HepG2 (cell line): ENCODE results near the gene BAIAP2L1. TPM values are rescaled to one million over a fixed set of nuclear protein-coding genes. Genes with fewer than 3 reads are reported as not detected.

ENCODE experiments used
- ERF ChIP-seq: IDR thresholded peaks from 2 replicates; pipeline ENCODE4 v1.6.1; 2018; ENCODE audit warnings: missing biosample characterization, missing genetic modification reagents
- PHF21A ChIP-seq: sonication (generic); formaldehyde crosslinking; IDR thresholded peaks from 2 replicates; pipeline ENCODE4 v1.5.0; 2020; ENCODE audit warnings: mild to moderate bottlenecking, missing genetic modification reagents
- POLR2AphosphoS5 ChIP-seq: IDR thresholded peaks from 2 replicates; pipeline ENCODE4 v1.6.1; 2012; ENCODE audit warnings: low read depth, low read length
- RNF2 ChIP-seq: fragments of 450-650 bp; conservative IDR thresholded peaks from 2 replicates; pipeline ENCODE4 v1.6.1; 2016; ENCODE audit warnings: low read depth
- SALL2 ChIP-seq: sonication (generic); formaldehyde crosslinking; IDR thresholded peaks from 2 replicates; pipeline ENCODE4 v1.8.1; 2023; ENCODE audit warnings: mild to moderate bottlenecking, missing genetic modification reagents, inconsistent platforms
- YEATS4 ChIP-seq: sonication (generic); formaldehyde crosslinking; IDR thresholded peaks from 2 replicates; pipeline ENCODE4 v1.4.0; 2020; ENCODE audit warnings: missing genetic modification reagents, borderline replicate concordance
- ZNF10 ChIP-seq: sonication (generic); formaldehyde crosslinking; IDR thresholded peaks from 2 replicates; pipeline ENCODE4 v1.4.0; 2020; ENCODE audit warnings: mild to moderate bottlenecking, low read depth, missing genetic modification reagents, borderline replicate concordance
- ZNF317 ChIP-seq: sonication (generic); formaldehyde crosslinking; IDR thresholded peaks from 2 replicates; pipeline ENCODE4 v1.5.0; 2020; ENCODE audit warnings: mild to moderate bottlenecking, missing genetic modification reagents
- ZZZ3 ChIP-seq: sonication (generic); formaldehyde crosslinking; IDR thresholded peaks from 2 replicates; pipeline ENCODE4 v1.4.0; 2020; ENCODE audit warnings: missing genetic modification reagents, mild to moderate bottlenecking, borderline replicate concordance
- polyA plus RNA-seq, 8 experiments: library from polyadenylated mRNA; depleted of rRNA in 3 of 8; stranded (reverse) in 7 of 8; unstranded in 1 of 8; fragments of >200 nt; fragmentation: Illumina TruSeq in 4 of 8; extraction: Trizol in 4 of 8; gene quantifications; 2 replicates each; pipeline versions ENCODE4 v1.2.1 to v1.2.3, GENCODE V29; 2011 to 2016; ENCODE audit warnings: low read depth in 4 of 8, missing spikeins in 1 of 8, mixed read lengths in 1 of 8; ENCODE audit not compliant: insufficient read depth in 1 of 8
- total RNA-seq, 5 experiments: library from RNA; depleted of rRNA; stranded (reverse); fragments of >200 nt; fragmentation: Illumina TruSeq; extraction: Trizol; gene quantifications; 2 replicates each; pipeline ENCODE4 v1.2.3, GENCODE V29; 2016; ENCODE audit warnings: low read depth in 1 of 5
- TF ChIP-seq, protein P1 (sequence below): sonication (generic); formaldehyde crosslinking; IDR thresholded peaks from 2 replicates; pipeline ENCODE4 v1.9.0; 2021; ENCODE audit warnings: mild to moderate bottlenecking, missing genetic modification reagents
- TF ChIP-seq, protein P2 (sequence below): sonication (generic); formaldehyde crosslinking; IDR thresholded peaks from 2 replicates; pipeline ENCODE4 v1.4.0; 2020; ENCODE audit warnings: missing genetic modification reagents, borderline replicate concordance
- TF ChIP-seq, protein P3 (sequence below): sonication (generic); formaldehyde crosslinking; IDR thresholded peaks from 2 replicates; pipeline ENCODE4 v1.4.0; 2020; ENCODE audit warnings: low read depth, mild to moderate bottlenecking, missing genetic modification reagents
- TF ChIP-seq, protein P4 (sequence below): sonication (generic); formaldehyde crosslinking; IDR thresholded peaks from 2 replicates; pipeline ENCODE4 v1.5.1; 2020; ENCODE audit warnings: mild to moderate bottlenecking, missing genetic modification reagents, borderline replicate concordance

Gene BAIAP2L1
- total and polyA plus RNA-seq, 2 of the 13 experiments (the other 11 are each of a cell fraction or from before 2014, with no cell fraction given): 13.0 to 21.5 TPM

DNA sequence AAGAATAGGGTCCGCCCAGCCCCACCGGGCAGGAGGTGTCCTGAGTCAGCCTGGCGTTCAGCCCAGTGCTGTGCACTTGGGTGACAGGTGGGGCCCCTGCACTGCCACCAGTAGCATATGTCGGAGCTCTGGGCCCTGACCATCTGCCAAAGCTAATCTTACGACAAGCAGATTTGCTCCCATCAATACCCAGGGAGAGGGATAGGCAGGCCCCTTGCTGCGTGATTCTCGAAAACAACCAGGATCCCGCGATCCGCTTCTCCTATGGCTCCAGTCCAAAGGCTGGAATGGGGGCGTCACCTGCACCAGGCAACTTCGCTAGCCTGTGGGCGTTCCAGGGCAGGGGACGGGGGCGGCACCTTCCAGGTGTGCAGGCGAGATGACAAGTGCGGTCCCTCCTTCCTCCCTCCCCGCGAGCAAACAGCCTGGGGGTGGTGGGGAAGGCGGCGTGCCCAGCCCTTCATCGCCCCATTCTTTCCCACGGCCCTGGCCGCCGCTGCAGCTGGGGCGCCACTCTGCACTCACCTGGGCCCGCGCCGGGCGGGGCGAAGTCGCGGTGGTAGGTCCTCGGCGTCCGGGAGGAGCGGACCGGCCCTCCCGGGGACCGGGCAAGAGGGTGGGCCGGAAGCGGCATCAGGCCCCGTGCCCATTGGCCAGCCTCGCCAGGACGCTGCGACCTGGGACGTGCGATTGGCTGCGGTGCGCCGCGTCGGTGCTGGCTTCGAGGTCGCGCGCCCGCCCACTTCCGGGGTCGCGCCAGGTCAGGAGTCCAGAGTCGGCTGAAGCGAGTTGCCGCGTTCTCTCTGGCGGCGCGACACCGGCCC lies 149.1 kb downstream of the BAIAP2L1 start, which contains the start of gene TECPR1 (continued):
- TF ChIP-seq, protein P1, sequence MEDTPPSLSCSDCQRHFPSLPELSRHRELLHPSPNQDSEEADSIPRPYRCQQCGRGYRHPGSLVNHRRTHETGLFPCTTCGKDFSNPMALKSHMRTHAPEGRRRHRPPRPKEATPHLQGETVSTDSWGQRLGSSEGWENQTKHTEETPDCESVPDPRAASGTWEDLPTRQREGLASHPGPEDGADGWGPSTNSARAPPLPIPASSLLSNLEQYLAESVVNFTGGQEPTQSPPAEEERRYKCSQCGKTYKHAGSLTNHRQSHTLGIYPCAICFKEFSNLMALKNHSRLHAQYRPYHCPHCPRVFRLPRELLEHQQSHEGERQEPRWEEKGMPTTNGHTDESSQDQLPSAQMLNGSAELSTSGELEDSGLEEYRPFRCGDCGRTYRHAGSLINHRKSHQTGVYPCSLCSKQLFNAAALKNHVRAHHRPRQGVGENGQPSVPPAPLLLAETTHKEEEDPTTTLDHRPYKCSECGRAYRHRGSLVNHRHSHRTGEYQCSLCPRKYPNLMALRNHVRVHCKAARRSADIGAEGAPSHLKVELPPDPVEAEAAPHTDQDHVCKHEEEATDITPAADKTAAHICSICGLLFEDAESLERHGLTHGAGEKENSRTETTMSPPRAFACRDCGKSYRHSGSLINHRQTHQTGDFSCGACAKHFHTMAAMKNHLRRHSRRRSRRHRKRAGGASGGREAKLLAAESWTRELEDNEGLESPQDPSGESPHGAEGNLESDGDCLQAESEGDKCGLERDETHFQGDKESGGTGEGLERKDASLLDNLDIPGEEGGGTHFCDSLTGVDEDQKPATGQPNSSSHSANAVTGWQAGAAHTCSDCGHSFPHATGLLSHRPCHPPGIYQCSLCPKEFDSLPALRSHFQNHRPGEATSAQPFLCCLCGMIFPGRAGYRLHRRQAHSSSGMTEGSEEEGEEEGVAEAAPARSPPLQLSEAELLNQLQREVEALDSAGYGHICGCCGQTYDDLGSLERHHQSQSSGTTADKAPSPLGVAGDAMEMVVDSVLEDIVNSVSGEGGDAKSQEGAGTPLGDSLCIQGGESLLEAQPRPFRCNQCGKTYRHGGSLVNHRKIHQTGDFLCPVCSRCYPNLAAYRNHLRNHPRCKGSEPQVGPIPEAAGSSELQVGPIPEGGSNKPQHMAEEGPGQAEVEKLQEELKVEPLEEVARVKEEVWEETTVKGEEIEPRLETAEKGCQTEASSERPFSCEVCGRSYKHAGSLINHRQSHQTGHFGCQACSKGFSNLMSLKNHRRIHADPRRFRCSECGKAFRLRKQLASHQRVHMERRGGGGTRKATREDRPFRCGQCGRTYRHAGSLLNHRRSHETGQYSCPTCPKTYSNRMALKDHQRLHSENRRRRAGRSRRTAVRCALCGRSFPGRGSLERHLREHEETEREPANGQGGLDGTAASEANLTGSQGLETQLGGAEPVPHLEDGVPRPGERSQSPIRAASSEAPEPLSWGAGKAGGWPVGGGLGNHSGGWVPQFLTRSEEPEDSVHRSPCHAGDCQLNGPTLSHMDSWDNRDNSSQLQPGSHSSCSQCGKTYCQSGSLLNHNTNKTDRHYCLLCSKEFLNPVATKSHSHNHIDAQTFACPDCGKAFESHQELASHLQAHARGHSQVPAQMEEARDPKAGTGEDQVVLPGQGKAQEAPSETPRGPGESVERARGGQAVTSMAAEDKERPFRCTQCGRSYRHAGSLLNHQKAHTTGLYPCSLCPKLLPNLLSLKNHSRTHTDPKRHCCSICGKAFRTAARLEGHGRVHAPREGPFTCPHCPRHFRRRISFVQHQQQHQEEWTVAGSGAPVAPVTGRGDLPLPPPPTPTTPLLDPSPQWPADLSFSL (CRISPR knock-in tag): no peak
- TF ChIP-seq ZNF317 (CRISPR knock-in tag): 0 out of 2 replicates have a peak, but pooled peaks have one; percentile 11
- TF ChIP-seq RNF2: 0 out of 2 replicates have a peak, but pooled peaks have one; percentile 22
- TF ChIP-seq ERF (CRISPR knock-in tag): peak; percentile 82; the same call in 1 of the 2 replicates
- peak; percentile 89 for TF ChIP-seq YEATS4 (CRISPR knock-in tag)
- peak; percentile 78; the same call in 1 of the 2 replicates for TF ChIP-seq PHF21A (CRISPR knock-in tag)
- peak; percentile 13; the same call in 1 of the 2 replicates for TF ChIP-seq POLR2AphosphoS5
- TF ChIP-seq, protein P2, sequence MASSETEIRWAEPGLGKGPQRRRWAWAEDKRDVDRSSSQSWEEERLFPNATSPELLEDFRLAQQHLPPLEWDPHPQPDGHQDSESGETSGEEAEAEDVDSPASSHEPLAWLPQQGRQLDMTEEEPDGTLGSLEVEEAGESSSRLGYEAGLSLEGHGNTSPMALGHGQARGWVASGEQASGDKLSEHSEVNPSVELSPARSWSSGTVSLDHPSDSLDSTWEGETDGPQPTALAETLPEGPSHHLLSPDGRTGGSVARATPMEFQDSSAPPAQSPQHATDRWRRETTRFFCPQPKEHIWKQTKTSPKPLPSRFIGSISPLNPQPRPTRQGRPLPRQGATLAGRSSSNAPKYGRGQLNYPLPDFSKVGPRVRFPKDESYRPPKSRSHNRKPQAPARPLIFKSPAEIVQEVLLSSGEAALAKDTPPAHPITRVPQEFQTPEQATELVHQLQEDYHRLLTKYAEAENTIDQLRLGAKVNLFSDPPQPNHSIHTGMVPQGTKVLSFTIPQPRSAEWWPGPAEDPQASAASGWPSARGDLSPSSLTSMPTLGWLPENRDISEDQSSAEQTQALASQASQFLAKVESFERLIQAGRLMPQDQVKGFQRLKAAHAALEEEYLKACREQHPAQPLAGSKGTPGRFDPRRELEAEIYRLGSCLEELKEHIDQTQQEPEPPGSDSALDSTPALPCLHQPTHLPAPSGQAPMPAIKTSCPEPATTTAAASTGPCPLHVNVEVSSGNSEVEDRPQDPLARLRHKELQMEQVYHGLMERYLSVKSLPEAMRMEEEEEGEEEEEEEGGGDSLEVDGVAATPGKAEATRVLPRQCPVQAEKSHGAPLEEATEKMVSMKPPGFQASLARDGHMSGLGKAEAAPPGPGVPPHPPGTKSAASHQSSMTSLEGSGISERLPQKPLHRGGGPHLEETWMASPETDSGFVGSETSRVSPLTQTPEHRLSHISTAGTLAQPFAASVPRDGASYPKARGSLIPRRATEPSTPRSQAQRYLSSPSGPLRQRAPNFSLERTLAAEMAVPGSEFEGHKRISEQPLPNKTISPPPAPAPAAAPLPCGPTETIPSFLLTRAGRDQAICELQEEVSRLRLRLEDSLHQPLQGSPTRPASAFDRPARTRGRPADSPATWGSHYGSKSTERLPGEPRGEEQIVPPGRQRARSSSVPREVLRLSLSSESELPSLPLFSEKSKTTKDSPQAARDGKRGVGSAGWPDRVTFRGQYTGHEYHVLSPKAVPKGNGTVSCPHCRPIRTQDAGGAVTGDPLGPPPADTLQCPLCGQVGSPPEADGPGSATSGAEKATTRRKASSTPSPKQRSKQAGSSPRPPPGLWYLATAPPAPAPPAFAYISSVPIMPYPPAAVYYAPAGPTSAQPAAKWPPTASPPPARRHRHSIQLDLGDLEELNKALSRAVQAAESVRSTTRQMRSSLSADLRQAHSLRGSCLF (CRISPR knock-in tag): no peak
- no peak for TF ChIP-seq ZZZ3 (CRISPR knock-in tag)
- TF ChIP-seq, protein P3, sequence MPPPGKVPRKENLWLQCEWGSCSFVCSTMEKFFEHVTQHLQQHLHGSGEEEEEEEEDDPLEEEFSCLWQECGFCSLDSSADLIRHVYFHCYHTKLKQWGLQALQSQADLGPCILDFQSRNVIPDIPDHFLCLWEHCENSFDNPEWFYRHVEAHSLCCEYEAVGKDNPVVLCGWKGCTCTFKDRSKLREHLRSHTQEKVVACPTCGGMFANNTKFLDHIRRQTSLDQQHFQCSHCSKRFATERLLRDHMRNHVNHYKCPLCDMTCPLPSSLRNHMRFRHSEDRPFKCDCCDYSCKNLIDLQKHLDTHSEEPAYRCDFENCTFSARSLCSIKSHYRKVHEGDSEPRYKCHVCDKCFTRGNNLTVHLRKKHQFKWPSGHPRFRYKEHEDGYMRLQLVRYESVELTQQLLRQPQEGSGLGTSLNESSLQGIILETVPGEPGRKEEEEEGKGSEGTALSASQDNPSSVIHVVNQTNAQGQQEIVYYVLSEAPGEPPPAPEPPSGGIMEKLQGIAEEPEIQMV (CRISPR knock-in tag): peak; percentile 95
- TF ChIP-seq, protein P4, sequence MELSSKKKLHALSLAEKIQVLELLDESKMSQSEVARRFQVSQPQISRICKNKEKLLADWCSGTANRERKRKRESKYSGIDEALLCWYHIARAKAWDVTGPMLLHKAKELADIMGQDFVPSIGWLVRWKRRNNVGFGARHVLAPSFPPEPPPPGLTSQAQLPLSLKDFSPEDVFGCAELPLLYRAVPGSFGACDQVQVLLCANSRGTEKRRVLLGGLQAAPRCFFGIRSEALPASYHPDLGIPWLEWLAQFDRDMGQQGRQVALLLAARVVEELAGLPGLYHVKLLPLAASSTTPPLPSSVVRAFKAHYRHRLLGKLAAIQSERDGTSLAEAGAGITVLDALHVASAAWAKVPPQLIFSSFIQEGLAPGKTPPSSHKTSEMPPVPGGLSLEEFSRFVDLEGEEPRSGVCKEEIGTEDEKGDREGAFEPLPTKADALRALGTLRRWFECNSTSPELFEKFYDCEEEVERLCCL (CRISPR knock-in tag): no peak
- TF ChIP-seq SALL2: peak; percentile 75
- TF ChIP-seq ZNF10: no peak
